ENCODE data around the gene MFRP. TPM values are rescaled to one million over a fixed set of nuclear protein-coding genes. Genes with fewer than 3 reads are reported as not detected.

Gene MFRP
- total and polyA plus RNA-seq, 2 donors (not counting 1 experiment from before 2014, with no cell fraction given), result not detected

DNA sequence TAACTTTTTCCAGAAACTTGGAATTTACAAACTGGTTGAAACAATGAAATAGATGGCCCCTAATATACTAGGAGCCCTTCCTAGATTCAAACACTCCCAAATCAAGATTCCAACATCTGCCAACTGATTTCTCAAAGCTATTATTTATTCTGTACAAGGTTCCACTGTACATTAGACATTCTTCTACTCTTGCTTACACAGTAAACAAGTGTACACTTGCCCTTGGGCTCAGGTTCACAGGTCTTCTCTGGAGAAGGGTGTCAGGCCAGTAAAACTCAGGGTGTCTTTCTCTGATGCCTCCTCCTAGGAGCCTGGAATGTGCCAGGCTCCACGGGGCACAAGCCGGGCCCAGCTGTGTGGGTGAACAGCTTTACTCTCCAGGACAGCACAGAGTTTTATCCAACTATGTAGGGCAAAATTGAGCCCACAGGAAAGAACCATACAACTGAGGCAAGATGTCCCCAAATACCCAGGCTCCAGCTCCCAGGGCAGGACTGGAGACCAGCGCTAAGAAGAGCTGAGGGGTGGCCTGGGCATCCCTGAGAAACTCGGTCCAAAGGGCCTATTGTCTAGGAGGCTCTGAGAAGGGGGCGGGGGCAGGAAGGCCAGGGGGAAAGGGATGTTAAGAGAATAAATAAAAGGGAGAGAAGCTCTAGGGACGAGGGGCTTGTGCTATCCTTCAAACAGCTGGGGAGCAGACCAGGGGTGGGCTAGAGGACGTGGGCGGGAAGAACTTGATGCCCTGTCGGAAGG lies 8.8 kb upstream of the MFRP start:
- Histone ChIP-seq H3K4me3 (replicated peaks in 1 of 4; ENCODE audit: control extremely low read depth in 1 of 4, insufficient read depth in 1 of 4, low read depth in 3 of 4, low read length in 4 of 4) (no peak overlapping the region), H2AFZ (ENCODE audit: low read length) (no peak overlapping the region), H3K27me3 (ENCODE audit: control insufficient read depth, insufficient read depth, low read length) (peaks cover 2% of the 10 kb centered on the region), H3K4me1 (ENCODE audit: control insufficient read depth, extremely low read depth, insufficient read depth, low read length) (peaks cover 2% of the 10 kb centered on the region), H3K79me2 (ENCODE audit: control insufficient read depth, insufficient read depth, low read length) (no peaks in the 10 kb centered on the region), H3K9ac (ENCODE audit: insufficient read depth, low read length) (no peak overlapping the region), H3K36me3 (ENCODE audit: control insufficient read depth, insufficient read depth, low read length) (no peaks in the 10 kb centered on the region), H3K27ac (ENCODE audit: insufficient read depth, low read length) (no peak overlapping the region), H3K4me2 (ENCODE audit: extremely low read depth, insufficient read depth, low read length) (no peak overlapping the region), H3K9me3 (ENCODE audit: control insufficient read depth, insufficient read depth, low read depth, low read length) (no peaks in the 10 kb centered on the region), H4K20me1 (ENCODE audit: control insufficient read depth, extremely low read depth, insufficient read depth, low read length) (no peaks in the 10 kb centered on the region)
- no peak for DNase-seq (ENCODE audit: low read depth in 2 of 2)
- TF ChIP-seq, protein P1, sequence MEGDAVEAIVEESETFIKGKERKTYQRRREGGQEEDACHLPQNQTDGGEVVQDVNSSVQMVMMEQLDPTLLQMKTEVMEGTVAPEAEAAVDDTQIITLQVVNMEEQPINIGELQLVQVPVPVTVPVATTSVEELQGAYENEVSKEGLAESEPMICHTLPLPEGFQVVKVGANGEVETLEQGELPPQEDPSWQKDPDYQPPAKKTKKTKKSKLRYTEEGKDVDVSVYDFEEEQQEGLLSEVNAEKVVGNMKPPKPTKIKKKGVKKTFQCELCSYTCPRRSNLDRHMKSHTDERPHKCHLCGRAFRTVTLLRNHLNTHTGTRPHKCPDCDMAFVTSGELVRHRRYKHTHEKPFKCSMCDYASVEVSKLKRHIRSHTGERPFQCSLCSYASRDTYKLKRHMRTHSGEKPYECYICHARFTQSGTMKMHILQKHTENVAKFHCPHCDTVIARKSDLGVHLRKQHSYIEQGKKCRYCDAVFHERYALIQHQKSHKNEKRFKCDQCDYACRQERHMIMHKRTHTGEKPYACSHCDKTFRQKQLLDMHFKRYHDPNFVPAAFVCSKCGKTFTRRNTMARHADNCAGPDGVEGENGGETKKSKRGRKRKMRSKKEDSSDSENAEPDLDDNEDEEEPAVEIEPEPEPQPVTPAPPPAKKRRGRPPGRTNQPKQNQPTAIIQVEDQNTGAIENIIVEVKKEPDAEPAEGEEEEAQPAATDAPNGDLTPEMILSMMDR (conservative IDR thresholded peaks at IDR 0.05 in 1 of 2, IDR thresholded peaks at IDR 0.05 in 1 of 2; ENCODE audit: low read depth in 1 of 2, low read length in 2 of 2), result no peak
- TF ChIP-seq EZH2 (IDR thresholded peaks at IDR 0.05; ENCODE audit: low read length, missing control alignments), result no peak

DNA sequence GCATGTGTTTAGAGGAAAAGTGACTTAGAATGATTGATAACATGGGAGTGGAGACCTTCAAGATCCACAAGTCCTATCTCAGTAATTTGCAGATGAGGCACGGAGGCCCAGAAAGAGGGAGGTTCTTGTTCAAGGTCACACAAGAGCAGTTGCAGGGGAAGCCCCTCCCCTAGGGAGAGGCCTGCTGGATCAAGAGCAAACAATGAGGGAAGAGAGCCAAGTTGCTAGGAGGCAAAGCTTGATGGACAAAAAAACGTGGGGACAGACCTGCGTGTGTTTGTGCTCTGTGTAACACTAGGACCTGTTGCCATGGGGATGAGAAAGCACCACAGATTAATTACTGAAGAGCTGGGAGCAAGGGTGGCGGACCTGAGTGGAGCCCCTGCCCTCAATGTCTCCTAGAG lies 6.4 kb upstream of the MFRP start:
- TF ChIP-seq, protein P1 (conservative IDR thresholded peaks at IDR 0.05 in 1 of 2, IDR thresholded peaks at IDR 0.05 in 1 of 2; ENCODE audit: low read depth in 1 of 2, low read length in 2 of 2), result no peak
- TF ChIP-seq EZH2 (IDR thresholded peaks at IDR 0.05; ENCODE audit: low read length, missing control alignments), result no peak
- Histone ChIP-seq H3K9me3 (ENCODE audit: control insufficient read depth, insufficient read depth, low read depth, low read length) (no peaks in the 10 kb centered on the region), H3K79me2 (ENCODE audit: control insufficient read depth, insufficient read depth, low read length) (no peaks in the 10 kb centered on the region), H3K36me3 (ENCODE audit: control insufficient read depth, insufficient read depth, low read length) (no peaks in the 10 kb centered on the region), H4K20me1 (ENCODE audit: control insufficient read depth, extremely low read depth, insufficient read depth, low read length) (no peaks in the 10 kb centered on the region), H3K4me3 (replicated peaks in 1 of 4; ENCODE audit: control extremely low read depth in 1 of 4, insufficient read depth in 1 of 4, low read depth in 3 of 4, low read length in 4 of 4) (no peak overlapping the region), H3K9ac (ENCODE audit: insufficient read depth, low read length) (no peak overlapping the region), H3K27ac (ENCODE audit: insufficient read depth, low read length) (no peak overlapping the region), H3K4me2 (ENCODE audit: extremely low read depth, insufficient read depth, low read length) (no peak overlapping the region), H2AFZ (ENCODE audit: low read length) (no peak overlapping the region), H3K4me1 (ENCODE audit: control insufficient read depth, extremely low read depth, insufficient read depth, low read length) (peaks cover 2% of the 10 kb centered on the region), H3K27me3 (ENCODE audit: control insufficient read depth, insufficient read depth, low read length) (peaks cover 8% of the 10 kb centered on the region)
- DNase-seq (ENCODE audit: low read depth in 2 of 2), result peak; percentile 14 to 31

DNA sequence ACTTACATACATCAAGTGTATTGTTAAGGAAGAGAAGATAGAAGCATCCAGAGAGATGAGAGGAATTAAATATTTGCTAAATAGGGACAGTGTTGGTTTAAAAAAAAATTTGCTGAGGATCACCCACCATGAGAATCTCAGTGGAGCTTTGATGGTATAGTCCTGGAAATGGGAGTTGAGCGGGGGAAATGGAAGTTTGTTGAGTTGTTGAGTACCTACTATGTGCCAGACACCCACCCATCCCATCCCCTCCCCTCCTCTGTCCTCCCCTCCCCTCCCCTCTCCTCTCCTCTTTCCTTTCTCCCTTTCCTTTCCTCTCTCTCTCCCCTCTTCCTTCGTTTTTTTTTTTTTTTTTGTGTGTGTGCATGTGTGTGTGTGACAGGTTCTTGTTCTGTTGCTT lies 4.7 kb upstream of the MFRP start:
- no peaks in the 10 kb centered on the region for H3K36me3 ChIP-seq (ENCODE audit: control insufficient read depth, insufficient read depth, low read length)
- no peak for DNase-seq (ENCODE audit: low read depth in 2 of 2)
- no peak overlapping the region for H2AFZ ChIP-seq (ENCODE audit: low read length)
- H3K9me3 ChIP-seq (ENCODE audit: control insufficient read depth, insufficient read depth, low read depth, low read length), result no peaks in the 10 kb centered on the region
- no peak overlapping the region for H3K27ac ChIP-seq (ENCODE audit: insufficient read depth, low read length)
- H3K79me2 ChIP-seq (ENCODE audit: control insufficient read depth, insufficient read depth, low read length), result no peaks in the 10 kb centered on the region
- H3K27me3 ChIP-seq (ENCODE audit: control insufficient read depth, insufficient read depth, low read length), result peaks cover 18% of the 10 kb centered on the region
- H3K4me1 ChIP-seq (ENCODE audit: control insufficient read depth, extremely low read depth, insufficient read depth, low read length), result no peaks in the 10 kb centered on the region
- no peak overlapping the region for H3K4me3 ChIP-seq (replicated peaks in 1 of 4; ENCODE audit: control extremely low read depth in 1 of 4, insufficient read depth in 1 of 4, low read depth in 3 of 4, low read length in 4 of 4)
- H3K9ac ChIP-seq (ENCODE audit: insufficient read depth, low read length), result no peak overlapping the region
- no peaks in the 10 kb centered on the region for H4K20me1 ChIP-seq (ENCODE audit: control insufficient read depth, extremely low read depth, insufficient read depth, low read length)
- H3K4me2 ChIP-seq (ENCODE audit: extremely low read depth, insufficient read depth, low read length), result no peak overlapping the region
- TF ChIP-seq, protein P1 (conservative IDR thresholded peaks at IDR 0.05 in 1 of 2, IDR thresholded peaks at IDR 0.05 in 1 of 2; ENCODE audit: low read depth in 1 of 2, low read length in 2 of 2), result no peak
- no peak for TF ChIP-seq EZH2 (IDR thresholded peaks at IDR 0.05; ENCODE audit: low read length, missing control alignments)
